CD14-positive monocyte (primary cell): Measurements from ENCODE around the gene LOX. TPM values are rescaled to one million over a fixed set of nuclear protein-coding genes. Genes with fewer than 3 reads are reported as not detected.

Source experiments
- DNase-seq, 3 donors: peaks; one replicate each; pipeline ENCODE4 v3.0.0-alpha.2; 2011 to 2022
- H2AFZ ChIP-seq: 2 replicates; pipeline ENCODE4 v1.6.0; 2012; ENCODE audit warnings: mild to moderate bottlenecking, low read depth, low read length, inconsistent platforms; ENCODE audit not compliant: insufficient read depth, poor library complexity, severe bottlenecking
- H3K27ac ChIP-seq, 2 donors: 1 replicate in 1 of 2; 2 replicates in 1 of 2; pipeline ENCODE4 v1.5.1; 2012 to 2013; ENCODE audit warnings: low read length in 2 of 2, control low read depth in 1 of 2, inconsistent platforms in 1 of 2, low read depth in 1 of 2, mild to moderate bottlenecking in 1 of 2
- H3K27me3 ChIP-seq, 2 donors: one replicate each; pipeline versions ENCODE4 v1.6.0 to v1.6.1; 2011 to 2013; ENCODE audit warnings: low read length in 2 of 2; ENCODE audit not compliant: control insufficient read depth in 2 of 2, insufficient read depth in 2 of 2
- H3K36me3 ChIP-seq, 2 donors: replicated peaks in 1 of 2; 1 replicate in 1 of 2; 2 replicates in 1 of 2; pipeline versions ENCODE4 v1.5.1 to v1.6.1; 2012 to 2013; ENCODE audit warnings: low read length in 2 of 2, control low read depth in 1 of 2, inconsistent platforms in 1 of 2, mild to moderate bottlenecking in 1 of 2; ENCODE audit not compliant: insufficient read depth in 2 of 2, control insufficient read depth in 1 of 2
- H3K4me1 ChIP-seq, 2 donors: 1 replicate in 1 of 2; 2 replicates in 1 of 2; pipeline versions ENCODE4 v1.5.1 to v1.6.1; 2012 to 2013; ENCODE audit warnings: low read length in 2 of 2, control low read depth in 1 of 2, inconsistent platforms in 1 of 2, mild to moderate bottlenecking in 1 of 2, moderate library complexity in 1 of 2; ENCODE audit not compliant: insufficient read depth in 2 of 2, control insufficient read depth in 1 of 2
- H3K4me2 ChIP-seq: replicated peaks from 2 replicates; pipeline ENCODE3; 2012; ENCODE audit warnings: low read length, moderate library complexity, mild to moderate bottlenecking; ENCODE audit not compliant: poor library complexity, severe bottlenecking; ENCODE audit errors: extremely low read depth
- H3K4me3 ChIP-seq, 3 experiments: fragments of 200-600 bp in 1 of 3; sonication (generic) in 1 of 3; replicated peaks in 1 of 3; 1 replicate in 2 of 3; 2 replicates in 1 of 3; pipeline ENCODE4 v1.5.1; 2011 to 2013; ENCODE audit warnings: low read length in 3 of 3, mild to moderate bottlenecking in 3 of 3, control low read depth in 2 of 3, low read depth in 2 of 3, inconsistent platforms in 1 of 3, moderate library complexity in 1 of 3
- H3K79me2 ChIP-seq: 2 replicates; pipeline ENCODE4 v1.6.0; 2012; ENCODE audit warnings: mild to moderate bottlenecking, control low read depth, inconsistent platforms, low read length, moderate library complexity; ENCODE audit not compliant: insufficient read depth
- H3K9ac ChIP-seq: 2 replicates; pipeline ENCODE4 v1.6.0; 2017; ENCODE audit warnings: low read length, mild to moderate bottlenecking; ENCODE audit not compliant: insufficient read depth, poor library complexity, severe bottlenecking
- H3K9me3 ChIP-seq, 2 donors: replicated peaks in 1 of 2; 1 replicate in 1 of 2; 2 replicates in 1 of 2; pipeline versions ENCODE4 v1.5.1 to v1.6.1; 2012 to 2013; ENCODE audit warnings: low read length in 2 of 2, control low read depth in 1 of 2; ENCODE audit not compliant: control insufficient read depth in 1 of 2, insufficient read depth in 1 of 2
- H4K20me1 ChIP-seq: 2 replicates; pipeline ENCODE4 v1.6.0; 2012; ENCODE audit warnings: mild to moderate bottlenecking, low read length, control low read depth, moderate library complexity; ENCODE audit not compliant: insufficient read depth
- H3K27ac Mint-ChIP-seq, 7 donors: one replicate each; pipeline ENCODE4 v1.8.0; 2020; ENCODE audit warnings: mild to moderate bottlenecking in 7 of 7, mixed read lengths in 7 of 7, moderate library complexity in 6 of 7, inconsistent platforms in 2 of 7
- H3K27me3 Mint-ChIP-seq, 3 donors: one replicate each; pipeline ENCODE4 v1.8.0; 2021 to 2022; ENCODE audit warnings: low read depth in 3 of 3, mild to moderate bottlenecking in 3 of 3, mixed read lengths in 3 of 3, moderate library complexity in 3 of 3, inconsistent platforms in 1 of 3
- H3K36me3 Mint-ChIP-seq, 2 donors: one replicate each; pipeline ENCODE4 v1.8.0; 2020; ENCODE audit warnings: mixed read lengths in 2 of 2, inconsistent platforms in 1 of 2, mild to moderate bottlenecking in 1 of 2
- H3K4me1 Mint-ChIP-seq: one replicate; pipeline ENCODE4 v1.8.0; 2020; ENCODE audit warnings: mild to moderate bottlenecking, mixed read lengths
- H3K4me3 Mint-ChIP-seq, 2 donors: one replicate each; pipeline ENCODE4 v1.8.0; 2020; ENCODE audit warnings: mild to moderate bottlenecking in 2 of 2, mixed read lengths in 2 of 2, moderate library complexity in 1 of 2
- H3K9me3 Mint-ChIP-seq, 7 donors: one replicate each; pipeline ENCODE4 v1.8.0; 2020 to 2022; ENCODE audit warnings: mixed read lengths in 7 of 7, mild to moderate bottlenecking in 6 of 7, moderate library complexity in 6 of 7, inconsistent platforms in 2 of 7
- CTCF ChIP-seq: fragments of 200-600 bp; IDR thresholded peaks from one replicate; pipeline ENCODE4 v1.8.0; 2022; ENCODE audit warnings: antibody characterized with exemption, mild to moderate bottlenecking
- WGBS: methylation state at CpG from one replicate; pipeline ENCODE4 v1.1.5; 2013; ENCODE audit warnings: missing lambda C conversion rate; ENCODE audit not compliant: insufficient coverage; 5-methylcytosine and 5-hydroxymethylcytosine counted together
- intact Hi-C, 2 donors: fragments of 100-400 bp; cut with micrococcal nuclease; formaldehyde crosslinking; loops; one replicate each; pipeline versions ENCODE4 v1.15.0 to v1.15.1; 2023
- polyA plus RNA-seq, 3 donors: library from polyadenylated mRNA; depleted of rRNA in 1 of 3; unstranded in 2 of 3; stranded (reverse) in 1 of 3; fragments of 300-500 nt in 2 of 3; fragments of >200 nt in 1 of 3; fragmentation: Illumina TruSeq in 2 of 3; gene quantifications; 1 replicate in 2 of 3; 2 replicates in 1 of 3; pipeline ENCODE4 v1.2.3, GENCODE V29; 2012 to 2021

LOX gene
- polyA plus RNA-seq, 3 donors = not detected

GRCh38 chr5:122051569-122051968, 26.5 kb downstream of the LOX start:
- Histone ChIP-seq H3K9ac (no peak overlapping the region), H3K36me3 (no peaks in the 10 kb centered on the region), H3K9me3 (peaks cover 0 to 9% of the 10 kb centered on the region in 2 donors), H3K4me1 (no peaks in the 10 kb centered on the region), H3K27me3 (no peaks in the 10 kb centered on the region), H3K27ac (no peak overlapping the region), H4K20me1 (no peaks in the 10 kb centered on the region), H3K4me2 (no peak overlapping the region), H3K4me3 (no peak overlapping the region), H2AFZ (no peak overlapping the region), H3K79me2 (no peaks in the 10 kb centered on the region)
- no peak for TF ChIP-seq CTCF
- H3K36me3 Mint-ChIP-seq = peaks cover 0 to 5% of the 10 kb centered on the region in 2 donors
- DNase-seq = no peak
- 80% methylated on average over 1 of the region's 3 CpGs for WGBS
- H3K27ac Mint-ChIP-seq = no peak overlapping the region
- peaks cover 3 to 20% (median 9%) of the 10 kb centered on the region in 7 donors for H3K9me3 Mint-ChIP-seq
- H3K4me3 Mint-ChIP-seq = no peak overlapping the region
- H3K27me3 Mint-ChIP-seq = no peaks in the 10 kb centered on the region
- H3K4me1 Mint-ChIP-seq = peaks cover 1% of the 10 kb centered on the region
- intact Hi-C loops = no loop called here

DNA sequence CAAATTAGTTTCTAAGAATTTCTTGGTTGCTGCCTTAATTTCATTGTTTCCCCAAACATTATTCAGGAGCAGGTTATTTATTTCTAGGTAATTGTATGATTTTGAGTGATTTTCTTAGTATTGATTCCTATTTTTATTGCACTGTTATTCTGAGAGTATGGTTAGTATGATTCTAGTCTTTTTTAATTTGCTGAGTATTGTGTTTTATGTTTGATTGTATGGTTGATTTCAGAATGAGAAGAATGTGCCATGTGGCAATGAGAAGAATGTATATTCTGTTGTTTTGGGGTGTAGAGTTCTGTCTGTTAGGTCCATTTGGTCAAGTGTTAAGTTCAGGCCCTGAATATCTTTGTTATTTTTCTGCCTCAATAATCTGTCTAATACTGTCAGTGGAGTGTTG, 27.1 kb downstream of the LOX start:
- Histone ChIP-seq H3K4me2 (no peak overlapping the region), H3K27ac (no peak overlapping the region), H3K9me3 (peaks cover 0 to 9% of the 10 kb centered on the region in 2 donors), H2AFZ (no peak overlapping the region), H3K9ac (no peak overlapping the region), H3K79me2 (no peaks in the 10 kb centered on the region), H3K4me1 (no peaks in the 10 kb centered on the region), H3K4me3 (no peak overlapping the region), H3K36me3 (no peaks in the 10 kb centered on the region), H4K20me1 (no peaks in the 10 kb centered on the region), H3K27me3 (no peaks in the 10 kb centered on the region)
- H3K27ac Mint-ChIP-seq = no peak overlapping the region
- no peaks in the 10 kb centered on the region for H3K27me3 Mint-ChIP-seq
- peaks cover 0 to 5% of the 10 kb centered on the region in 2 donors for H3K36me3 Mint-ChIP-seq
- H3K9me3 Mint-ChIP-seq = peaks cover 3 to 20% (median 10%) of the 10 kb centered on the region in 7 donors
- no peak for TF ChIP-seq CTCF
- intact Hi-C loops = no loop called here
- H3K4me3 Mint-ChIP-seq = no peak overlapping the region
- no peaks in the 10 kb centered on the region for H3K4me1 Mint-ChIP-seq
- no peak for DNase-seq
